HG02970 (cell line): ENCODE measurements around the gene SERPINF2.
"Not testable (repeated sequence)": the region's sequence is repeated elsewhere in the genome, so short reads cannot be mapped to it uniquely, and the experiment has no call there.

Experiments used
- ATAC-seq: cut with Tn5 transposase; IDR thresholded peaks from one replicate; pipeline ENCODE4 v1.9.1; 2021; ENCODE audit warnings: mild to moderate bottlenecking, moderate library complexity, moderate number of reproducible peaks; ENCODE audit not compliant: unreplicated experiment, low FRiP score

The SERPINF2 gene

GRCh38 chr17:1716076-1716911 lies 26.4 kb upstream of the SERPINF2 start:
- peak; percentile 66 for ATAC-seq

DNA sequence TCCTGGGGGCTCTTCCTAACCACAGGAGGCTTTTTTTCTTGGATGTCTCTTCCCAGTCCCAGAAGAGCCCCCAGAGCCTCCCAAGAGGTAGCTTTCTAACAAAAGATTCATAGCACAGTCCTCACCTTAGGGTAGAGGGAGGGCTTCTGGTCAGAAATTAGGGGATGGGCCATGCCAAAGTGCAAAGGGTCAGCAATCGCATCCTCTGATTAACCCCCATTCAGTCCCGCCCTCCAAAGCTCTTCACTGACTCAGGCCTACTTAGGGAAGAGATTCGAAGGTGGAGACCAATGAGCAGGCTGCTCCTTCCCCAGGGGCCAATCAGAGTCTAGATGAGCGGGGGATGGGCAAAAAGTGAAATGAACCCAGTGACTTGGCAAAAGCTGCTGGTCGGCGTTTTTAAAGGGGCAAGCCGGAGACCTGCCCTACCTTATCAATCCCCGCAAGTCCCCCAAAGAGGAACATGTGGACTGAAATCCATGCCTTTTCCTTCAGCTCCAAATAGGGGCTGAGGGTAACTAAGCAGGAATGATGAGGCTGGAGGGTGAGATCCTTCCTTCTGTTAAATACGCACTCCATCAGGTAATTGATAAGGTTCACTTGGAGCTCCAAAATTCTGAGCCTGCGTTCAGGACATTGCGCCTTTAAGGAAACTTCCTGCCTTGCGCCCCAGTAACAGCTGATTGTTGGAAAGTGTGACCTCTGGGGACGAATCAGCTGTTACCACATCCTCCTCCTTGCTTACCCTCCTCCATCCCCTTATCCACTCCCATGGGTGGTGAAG lies 25.6 kb upstream of the SERPINF2 start:
- peak; percentile 37 for ATAC-seq

- no peak for ATAC-seq
Observed at GRCh38 chr17:1718362-1719165, 24.1 kb upstream of the SERPINF2 start.

DNA sequence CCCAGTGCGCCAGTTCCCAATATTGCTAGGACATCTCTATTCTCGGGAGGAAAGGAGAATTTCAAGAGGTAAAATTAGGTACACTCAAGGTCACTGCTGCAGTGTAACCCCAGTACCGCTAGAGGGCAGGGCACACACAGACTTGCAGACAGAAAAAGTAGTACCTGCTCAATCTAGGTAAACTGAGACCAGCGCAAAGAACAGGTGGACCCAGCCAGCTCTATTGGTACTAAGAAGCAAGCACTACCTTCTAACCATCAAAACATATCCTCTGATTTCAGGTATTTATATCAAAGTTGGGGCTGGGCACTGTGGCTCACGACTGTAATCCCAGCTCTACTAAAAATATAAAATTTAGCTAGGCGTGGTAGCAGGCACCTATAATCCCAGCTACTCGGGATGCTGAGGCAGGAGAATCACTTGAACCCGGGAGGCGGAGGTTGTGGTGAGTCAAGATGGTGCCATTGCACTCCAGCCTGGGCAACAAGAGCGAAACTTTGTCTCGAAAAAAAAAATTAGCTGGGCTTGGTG lies 21.8 kb upstream of the SERPINF2 start:
- ATAC-seq, result no peak

- ATAC-seq, result not testable (repeated sequence)
Observed at GRCh38 chr17:1722022-1722421, 20.6 kb upstream of the SERPINF2 start.

GRCh38 chr17:1724351-1724868 lies 18.3 kb upstream of the SERPINF2 start, which contains the start of gene WDR81:
WDR81 (plus strand) TSS chr17:1724704; CDS start chr17:1724960, 256 bp downstream.
- peak; percentile 54 for ATAC-seq

GRCh38 chr17:1724869-1725641 lies 17.6 kb upstream of the SERPINF2 start:
- no peak for ATAC-seq

DNA sequence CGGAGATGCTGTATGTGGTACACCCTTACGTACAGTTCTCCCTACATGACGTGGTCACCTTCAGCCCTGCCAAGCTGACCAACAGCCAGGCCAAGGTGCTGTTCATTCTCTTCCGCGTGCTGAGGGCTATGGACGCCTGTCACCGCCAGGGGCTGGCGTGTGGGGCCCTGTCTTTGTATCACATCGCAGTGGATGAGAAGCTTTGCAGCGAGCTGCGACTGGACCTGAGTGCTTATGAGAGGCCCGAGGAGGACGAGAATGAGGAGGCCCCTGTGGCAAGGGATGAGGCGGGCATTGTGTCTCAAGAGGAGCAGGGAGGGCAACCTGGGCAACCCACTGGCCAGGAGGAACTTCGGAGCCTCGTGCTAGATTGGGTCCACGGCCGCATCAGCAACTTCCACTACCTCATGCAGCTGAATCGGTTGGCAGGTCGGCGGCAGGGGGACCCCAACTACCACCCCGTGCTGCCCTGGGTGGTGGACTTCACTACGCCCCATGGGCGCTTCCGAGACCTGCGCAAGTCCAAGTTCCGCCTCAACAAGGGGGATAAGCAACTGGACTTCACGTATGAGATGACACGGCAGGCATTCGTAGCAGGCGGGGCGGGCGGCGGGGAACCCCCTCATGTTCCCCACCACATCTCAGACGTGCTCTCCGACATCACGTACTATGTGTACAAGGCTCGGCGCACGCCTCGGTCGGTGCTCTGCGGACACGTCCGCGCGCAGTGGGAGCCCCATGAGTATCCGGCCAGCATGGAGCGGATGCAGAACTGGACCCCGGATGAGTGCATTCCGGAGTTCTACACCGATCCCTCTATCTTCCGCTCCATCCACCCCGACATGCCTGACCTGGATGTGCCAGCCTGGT lies 16.8 kb upstream of the SERPINF2 start:
- ATAC-seq, result no peak

DNA sequence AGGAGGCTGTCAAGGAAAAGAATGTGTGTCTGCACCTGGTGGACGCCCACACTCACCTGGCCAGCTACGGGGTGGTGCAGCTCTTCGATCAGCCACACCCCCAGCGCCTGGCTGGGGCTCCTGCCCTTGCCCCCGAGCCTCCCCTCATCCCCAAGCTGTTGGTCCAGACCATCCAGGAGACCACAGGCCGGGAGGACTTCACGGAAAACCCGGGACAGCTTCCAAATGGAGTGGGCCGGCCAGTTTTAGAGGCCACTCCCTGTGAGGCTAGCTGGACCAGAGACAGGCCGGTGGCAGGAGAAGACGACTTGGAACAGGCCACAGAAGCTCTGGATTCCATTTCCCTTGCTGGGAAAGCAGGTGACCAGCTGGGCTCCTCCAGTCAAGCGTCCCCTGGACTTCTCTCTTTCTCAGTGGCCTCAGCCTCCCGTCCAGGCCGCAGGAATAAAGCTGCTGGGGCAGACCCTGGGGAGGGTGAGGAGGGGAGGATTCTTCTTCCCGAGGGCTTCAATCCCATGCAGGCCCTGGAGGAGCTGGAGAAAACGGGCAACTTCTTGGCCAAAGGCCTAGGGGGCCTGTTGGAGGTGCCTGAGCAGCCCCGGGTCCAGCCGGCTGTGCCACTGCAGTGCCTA lies 15.9 kb upstream of the SERPINF2 start:
- no peak for ATAC-seq

GRCh38 chr17:1727258-1727789 lies 15.3 kb upstream of the SERPINF2 start:
- no peak for ATAC-seq

- ATAC-seq, result no peak
Observed at GRCh38 chr17:1727876-1728630, 14.6 kb upstream of the SERPINF2 start.

GRCh38 chr17:1729966-1730325 lies 12.7 kb upstream of the SERPINF2 start:
- no peak for ATAC-seq

DNA sequence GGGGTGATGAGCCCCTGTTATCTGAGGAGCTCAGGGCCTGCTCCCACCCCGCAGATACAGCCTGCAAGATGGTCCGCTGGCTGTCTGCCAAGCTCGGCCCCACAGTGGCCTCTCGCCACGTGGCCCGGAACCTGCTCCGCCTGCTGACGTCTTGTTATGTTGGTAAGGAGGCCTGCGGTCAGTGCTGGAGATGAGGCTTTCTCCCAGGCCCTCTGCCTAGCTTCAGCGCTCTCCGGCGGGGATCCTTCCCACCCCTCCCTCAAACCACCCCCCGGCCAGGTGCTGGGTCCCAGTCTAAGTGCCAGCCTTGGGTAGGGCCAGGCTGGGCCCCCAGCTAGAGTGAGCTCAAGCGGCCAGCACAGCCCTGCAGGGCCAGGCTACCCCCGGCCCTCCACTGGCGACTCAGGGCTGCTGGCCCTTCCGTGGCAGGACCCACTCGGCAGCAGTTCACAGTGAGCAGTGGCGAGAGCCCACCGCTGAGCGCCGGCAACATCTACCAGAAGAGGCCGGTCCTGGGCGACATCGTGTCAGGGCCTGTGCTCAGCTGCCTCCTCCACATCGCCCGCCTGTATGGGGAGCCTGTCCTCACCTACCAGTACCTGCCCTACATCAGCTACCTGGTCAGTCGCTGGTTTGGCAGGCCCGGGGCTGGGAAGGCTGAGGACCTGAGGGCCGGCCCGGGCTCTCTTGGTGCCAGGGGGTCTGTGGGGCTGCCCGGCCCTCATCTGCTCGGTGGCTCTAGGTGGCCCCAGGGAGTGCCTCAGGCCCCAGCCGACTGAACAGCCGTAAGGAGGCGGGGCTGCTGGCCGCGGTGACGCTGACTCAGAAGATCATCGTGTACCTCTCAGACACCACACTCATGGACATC lies 12.1 kb upstream of the SERPINF2 start:
- ATAC-seq, result no peak

DNA sequence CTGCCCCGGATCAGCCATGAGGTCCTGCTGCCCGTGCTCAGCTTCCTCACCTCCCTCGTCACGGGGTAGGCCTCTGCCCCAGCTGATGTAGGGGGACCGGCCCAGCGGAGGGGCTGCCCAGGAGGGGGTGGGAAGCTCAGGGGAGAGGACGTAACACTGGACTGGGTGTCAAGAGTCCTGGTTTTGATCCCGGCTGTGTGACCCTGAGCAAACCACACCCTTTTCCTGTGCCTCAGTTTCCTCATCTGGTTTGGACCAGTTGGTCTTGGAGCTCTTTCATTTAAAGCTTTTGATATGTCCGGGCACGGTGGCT lies 11.5 kb upstream of the SERPINF2 start:
- no peak for ATAC-seq

GRCh38 chr17:1732241-1732832 lies 10.3 kb upstream of the SERPINF2 start:
- no peak for ATAC-seq

DNA sequence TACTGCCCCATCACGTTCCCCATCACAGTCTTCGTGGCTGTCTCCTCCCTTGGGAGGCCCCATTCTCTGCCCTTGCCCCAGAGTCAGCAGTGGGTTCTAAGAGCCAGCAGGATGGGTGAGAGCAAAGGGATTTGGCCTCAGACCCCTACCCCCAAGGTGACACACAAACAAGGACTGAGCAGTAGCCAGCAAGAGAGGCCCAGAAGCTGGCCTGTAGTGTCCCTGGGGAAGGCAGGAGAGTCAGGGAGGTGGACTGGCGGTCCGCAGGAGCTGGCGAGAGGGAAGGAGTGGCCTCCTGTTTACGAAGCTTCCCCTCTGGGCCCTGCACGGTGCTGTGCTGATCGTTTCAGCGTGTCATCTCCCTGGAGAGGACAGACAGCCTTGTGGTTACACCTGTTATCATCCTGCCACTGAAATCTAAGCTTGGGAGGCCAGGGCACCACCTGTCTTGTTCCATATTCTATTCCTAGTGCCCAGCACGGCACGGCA lies 9.8 kb upstream of the SERPINF2 start:
- ATAC-seq, result no peak
